GM19467 (cell line): ENCODE data around the gene TCL1B.
"Not testable (repeated sequence)": the region's sequence is repeated elsewhere in the genome, so short reads cannot be mapped to it uniquely, and the experiment has no call there.

Experiments
- ATAC-seq: cut with Tn5 transposase; IDR thresholded peaks from one replicate; pipeline ENCODE4 v1.9.1; 2021; ENCODE audit warnings: mild to moderate bottlenecking, moderate library complexity; ENCODE audit not compliant: unreplicated experiment

TCL1B gene

DNA sequence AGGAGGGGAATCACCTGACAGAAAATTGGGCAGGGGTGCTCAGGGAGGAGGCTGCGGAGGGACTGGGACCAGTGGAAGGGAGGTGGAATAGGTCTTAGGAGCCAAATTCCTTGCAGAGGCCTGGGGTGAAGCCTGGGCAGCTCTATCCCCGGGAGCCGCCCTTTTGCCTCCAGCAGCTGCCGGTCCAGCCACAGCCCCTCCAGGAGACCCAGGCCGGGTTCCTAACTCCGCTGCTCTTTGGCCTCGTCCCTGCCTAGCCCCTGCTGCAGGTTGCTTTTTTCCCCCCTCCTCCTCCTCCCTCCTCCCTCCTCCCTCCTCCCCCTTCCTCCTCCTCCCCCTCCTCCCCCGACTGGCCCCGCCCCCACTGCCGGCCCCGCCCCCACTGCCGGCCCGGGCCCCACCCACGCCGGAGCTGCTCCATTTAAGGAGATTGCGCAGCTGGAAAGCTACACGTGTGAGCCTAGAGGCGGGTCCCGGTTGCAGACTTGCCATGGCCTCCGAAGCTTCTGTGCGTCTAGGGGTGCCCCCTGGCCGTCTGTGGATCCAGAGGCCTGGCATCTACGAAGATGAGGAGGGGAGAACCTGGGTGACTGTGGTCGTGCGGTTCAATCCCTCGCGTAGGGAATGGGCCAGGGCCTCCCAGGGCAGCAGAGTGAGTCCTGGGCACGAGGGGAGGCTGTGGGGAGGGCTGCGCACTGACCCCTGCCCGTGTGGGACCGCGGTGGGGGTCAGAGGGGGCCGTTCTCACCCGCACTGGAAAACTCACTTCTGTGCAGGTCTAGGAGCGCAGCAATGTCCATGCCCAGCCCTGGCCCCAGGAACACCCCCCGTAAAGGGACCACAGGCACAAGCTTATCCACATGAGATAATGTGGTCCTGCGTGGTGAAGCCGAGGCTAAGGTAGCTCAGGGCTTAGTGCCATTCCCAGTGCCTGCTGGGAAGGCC is at the start of gene TCL1B:
TCL1B (plus strand) TSS at position 449 of the 945 bp plus-strand sequence; CDS start at position 491, 42 bp downstream.
- ATAC-seq: no peak

GRCh38 chr14:95644981-95645380 is 41.2 kb upstream of the TCL1B start:
- ATAC-seq: no peak

- ATAC-seq: no peak
Measured at GRCh38 chr14:95645389-95645996, 40.7 kb upstream of the TCL1B start.

DNA sequence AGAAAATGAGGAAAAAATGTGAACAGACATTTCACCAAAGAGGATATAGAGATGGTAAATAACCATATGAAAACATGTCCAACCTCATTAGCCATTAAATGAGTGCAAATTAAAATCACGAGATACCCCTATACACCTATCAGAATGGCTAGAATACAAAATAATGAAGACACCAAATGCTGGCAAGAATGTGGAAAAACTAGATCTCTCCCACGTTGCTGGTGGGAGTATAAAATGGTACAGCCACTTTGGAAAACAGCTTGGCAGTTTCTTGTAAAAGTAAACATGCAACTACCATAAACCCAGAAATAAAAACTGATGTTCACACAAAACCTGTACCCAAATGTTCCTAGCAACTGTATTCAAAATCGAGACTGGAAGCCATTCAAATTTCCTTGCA is 38.3 kb upstream of the TCL1B start:
- no peak for ATAC-seq

DNA sequence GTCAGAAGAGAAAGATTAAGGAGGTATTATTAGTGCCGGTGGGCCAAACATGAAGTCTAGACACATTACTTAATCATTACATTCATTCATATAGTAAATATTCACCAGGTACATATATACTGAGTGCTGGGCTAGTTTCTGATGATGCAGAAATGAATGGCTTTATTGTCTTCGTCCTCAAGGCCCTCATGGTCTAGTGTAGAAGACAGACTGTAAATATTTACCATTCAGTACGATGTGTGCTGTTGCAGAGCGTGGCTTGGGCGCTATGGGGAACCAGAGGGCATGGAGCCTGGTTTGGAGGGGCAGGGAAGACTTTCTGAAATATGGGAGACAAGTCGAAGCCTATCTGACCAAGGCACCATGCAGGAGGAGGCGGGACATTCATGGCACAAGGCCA is 37.0 kb upstream of the TCL1B start:
- no peak for ATAC-seq

DNA sequence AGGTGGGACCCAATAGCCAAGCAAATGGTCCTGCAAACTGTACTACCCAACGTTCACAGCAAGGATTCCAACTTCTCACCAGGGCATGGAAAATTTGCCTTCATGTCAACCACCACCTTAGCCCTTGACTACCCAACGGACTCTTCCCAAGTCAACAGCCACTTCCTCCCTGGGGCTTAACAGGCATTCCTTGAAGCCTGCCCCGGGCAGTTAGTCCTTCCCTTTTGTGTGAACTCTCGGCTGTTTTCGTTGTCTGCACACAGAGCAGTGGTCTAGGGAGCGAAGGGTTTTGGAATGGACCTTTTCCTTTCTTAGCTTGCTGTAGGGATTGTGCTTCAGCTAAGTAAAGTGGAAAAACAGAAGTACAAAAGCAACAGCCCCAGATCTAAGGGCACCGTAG is 35.2 kb upstream of the TCL1B start:
- no peak for ATAC-seq

DNA sequence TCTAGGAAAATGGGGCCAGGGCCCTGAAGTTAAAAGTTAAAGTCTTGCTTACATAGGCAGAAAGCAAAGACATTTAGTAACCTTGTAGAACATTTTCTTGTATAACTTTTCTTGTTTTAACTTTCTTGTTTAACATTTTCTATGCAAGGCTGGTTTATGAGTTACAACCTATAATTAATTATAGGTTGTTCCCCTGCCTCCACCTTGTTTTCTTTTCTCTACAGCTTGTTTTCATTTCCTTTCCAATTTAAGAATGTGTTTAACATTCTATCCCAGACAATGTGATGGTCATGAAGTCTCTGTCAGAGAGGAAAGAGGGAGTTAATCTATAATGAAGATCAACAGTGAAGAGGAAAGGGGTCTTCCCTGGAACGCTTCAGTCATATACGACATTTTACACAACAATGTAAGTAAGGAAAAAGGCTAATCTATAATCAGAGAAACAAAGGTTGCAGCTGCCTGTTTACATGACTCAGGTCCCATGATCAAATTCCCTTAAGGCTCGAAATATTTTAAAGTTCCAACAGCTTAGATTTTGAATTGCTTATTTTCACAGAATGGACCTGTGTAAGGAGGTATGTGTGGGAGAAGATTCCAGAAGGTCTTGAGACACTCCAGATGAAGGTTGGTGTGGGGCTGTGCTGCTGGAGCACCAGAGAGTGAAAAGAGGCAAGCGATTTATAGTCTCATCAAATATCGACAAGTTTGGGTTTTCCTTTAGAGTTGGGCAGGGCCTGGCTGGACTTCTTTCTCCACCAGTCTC is 34.2 kb upstream of the TCL1B start:
- ATAC-seq: no peak

- no peak for ATAC-seq
Measured at GRCh38 chr14:95652690-95653089, 33.5 kb upstream of the TCL1B start.

DNA sequence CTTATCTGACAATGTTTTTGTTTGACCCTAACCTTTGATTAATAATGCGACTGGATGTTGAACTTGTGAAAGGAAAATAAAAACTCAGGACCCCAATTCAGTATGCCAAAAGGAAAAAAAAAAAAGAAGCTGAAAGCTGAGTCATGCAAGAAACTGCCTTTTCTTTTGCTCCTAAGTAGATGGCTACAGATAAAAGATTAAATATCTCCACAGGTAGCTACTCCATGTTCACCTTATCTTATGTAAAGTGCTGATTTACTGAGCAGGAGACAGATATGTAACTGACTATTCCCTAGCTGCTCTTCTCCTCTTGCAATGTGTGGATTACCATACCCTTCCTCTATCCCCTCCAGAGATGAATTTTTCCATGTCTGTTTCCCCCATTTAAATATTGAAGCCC is 30.8 kb upstream of the TCL1B start:
- ATAC-seq: no peak

GRCh38 chr14:95656634-95657033 is 29.6 kb upstream of the TCL1B start:
- no peak for ATAC-seq

DNA sequence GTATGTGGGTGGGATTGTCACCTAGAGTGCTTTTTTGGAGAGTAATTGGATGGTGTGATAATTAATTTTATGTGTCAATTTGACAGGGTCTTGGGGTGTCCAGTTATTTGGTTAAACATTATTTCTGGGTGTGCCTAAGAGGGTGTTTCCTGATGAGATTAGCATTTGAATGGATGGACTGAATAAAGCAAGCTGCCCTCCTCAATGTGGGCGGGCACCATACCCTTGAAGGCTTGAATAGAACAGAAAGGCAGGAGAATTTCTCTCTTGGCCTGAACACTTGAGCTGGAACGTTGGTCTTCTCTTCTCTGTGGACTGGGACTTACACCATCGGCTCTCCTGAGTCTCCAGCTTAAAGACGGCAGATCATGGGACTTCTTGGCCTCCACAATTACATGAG is 28.8 kb upstream of the TCL1B start:
- no peak for ATAC-seq

DNA sequence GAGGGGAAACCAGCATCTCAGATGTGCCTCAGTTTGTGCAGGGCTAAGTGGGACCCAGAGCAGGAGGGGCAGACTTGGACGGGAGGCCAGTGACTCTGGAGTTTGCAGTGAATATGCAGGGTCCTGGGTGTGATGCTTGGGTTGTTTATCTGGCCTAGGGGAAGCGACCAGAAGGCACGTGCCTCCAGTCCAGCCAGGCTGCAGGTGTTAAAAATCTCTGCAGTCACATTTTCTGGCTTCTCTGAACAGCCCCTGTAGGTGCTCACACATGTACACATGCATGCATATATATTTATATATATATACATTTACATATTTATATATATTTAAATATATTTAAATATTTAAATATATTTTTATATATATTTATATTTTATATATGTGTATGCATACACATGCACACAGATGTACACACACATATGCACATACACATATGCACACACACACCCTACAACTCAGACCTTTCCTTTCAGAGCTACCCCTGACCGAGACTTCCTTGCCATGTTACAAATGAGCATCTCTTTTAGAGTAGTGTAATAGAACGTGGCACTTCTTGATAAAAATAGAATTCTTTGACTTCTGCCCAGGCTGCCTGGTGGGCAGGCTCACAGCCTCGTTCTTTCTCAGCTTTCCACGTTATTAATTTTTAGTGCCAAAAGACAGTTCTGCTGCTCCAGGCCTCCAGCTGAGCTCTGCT is 26.8 kb upstream of the TCL1B start:
- ATAC-seq: no peak

GRCh38 chr14:95659990-95660385 is 26.2 kb upstream of the TCL1B start:
- no peak for ATAC-seq

- ATAC-seq: no peak
Measured at GRCh38 chr14:95660651-95661515, 25.3 kb upstream of the TCL1B start.

DNA sequence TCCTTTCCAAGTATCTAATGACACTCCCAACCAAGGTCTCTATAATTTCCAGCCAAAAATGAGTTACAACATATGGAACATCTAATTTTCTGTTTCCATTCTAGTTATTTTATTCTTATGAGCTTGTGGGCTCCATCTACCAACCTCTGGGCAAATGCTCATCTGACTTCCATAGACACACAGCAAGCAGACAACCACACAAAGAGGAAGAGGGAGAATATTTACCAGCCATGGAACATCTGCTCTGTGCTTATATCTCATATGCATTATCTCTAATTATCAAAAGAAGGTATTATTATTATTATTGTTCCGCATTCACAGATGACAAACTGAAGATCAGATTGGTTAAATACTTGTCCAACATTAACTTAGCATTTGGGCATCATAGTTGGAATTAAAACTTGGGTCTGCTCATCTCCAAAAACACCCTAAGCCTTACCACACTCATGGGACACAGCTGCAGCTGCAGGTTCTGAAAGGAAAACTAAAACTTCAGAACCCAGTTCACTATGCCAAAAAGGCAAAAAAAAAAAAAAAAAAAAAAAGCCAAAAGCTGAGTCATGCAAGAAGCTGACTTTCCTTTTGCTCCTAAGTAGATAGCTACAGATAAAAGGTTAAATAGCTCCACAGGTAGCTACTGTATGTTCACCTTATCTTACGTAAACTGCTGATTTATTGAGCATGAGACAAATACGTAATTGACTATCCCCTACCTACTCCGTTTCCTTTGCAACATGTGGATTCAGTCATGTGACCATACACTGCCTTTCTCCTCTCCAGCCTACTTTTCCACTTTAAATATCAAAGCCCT is 23.6 kb upstream of the TCL1B start:
- peak; percentile 34 for ATAC-seq

- no peak for ATAC-seq
Measured at GRCh38 chr14:95663226-95663797, 22.9 kb upstream of the TCL1B start.

DNA sequence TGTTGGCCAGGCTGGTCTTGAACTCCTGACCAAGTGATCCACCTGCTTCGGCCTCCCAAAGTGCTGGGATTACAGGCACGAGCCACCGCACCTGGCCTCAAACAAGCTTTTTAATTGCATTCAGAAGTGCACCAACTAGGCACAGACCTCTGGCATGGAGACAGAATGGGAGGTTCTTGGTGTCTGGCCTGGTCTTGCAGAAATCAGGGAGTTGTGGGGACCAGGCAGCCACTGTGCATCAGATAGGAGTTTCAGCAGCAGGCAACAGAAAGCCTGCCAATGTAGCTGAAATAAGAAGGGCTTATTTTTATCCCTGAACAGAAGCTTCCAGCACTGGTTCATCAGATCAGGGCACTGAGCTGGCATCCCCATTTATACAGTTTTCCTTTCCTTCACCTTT is 22.2 kb upstream of the TCL1B start:
- no peak for ATAC-seq

DNA sequence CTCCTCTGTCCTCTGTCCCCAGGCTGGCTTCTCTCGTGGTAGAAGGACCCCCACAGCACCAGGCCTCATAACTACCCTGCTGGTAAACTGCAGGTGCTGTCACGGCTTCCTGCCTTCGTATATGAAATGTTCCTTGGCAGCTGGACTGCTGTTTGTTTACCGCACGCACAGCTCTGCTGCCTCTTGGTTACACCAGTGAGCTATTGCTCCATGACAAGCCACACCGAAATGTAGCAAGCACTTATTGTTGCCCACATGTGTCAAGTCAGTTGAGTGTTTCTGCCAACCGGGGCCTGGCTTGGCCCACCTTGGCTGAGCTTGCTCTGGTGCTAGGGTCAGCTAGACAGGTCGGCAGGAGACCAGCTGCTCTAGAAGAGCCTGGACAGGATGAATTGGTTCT is 21.7 kb upstream of the TCL1B start:
- ATAC-seq: peak; percentile 30

DNA sequence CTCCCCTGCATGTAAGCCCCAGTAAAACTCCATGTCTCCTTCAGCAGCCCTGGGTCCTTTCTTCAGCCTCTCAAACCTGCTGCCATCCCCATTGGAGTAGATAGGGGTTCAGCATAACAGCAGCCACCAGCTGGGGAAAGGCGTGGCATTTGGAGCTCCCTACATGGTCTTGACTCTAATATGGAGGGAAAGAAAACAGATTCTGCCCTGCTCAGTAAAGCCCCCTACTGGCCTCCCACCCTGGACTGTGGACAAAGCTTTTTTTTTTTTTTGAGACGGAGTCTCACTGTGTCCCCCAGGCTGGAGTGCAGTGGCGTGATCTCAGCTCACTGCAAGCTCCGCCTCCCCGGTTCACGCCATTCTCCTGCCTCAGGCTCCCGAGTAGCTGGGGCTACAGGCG is 20.7 kb upstream of the TCL1B start:
- not testable (repeated sequence) for ATAC-seq
